Measurements from ENCODE around the gene MYOZ2. TPM values are rescaled to one million over a fixed set of nuclear protein-coding genes. Genes with fewer than 3 reads are reported as not detected.
A peak's percentile ranks its signal among the peaks of the same experiment; 100 is the strongest.

The MYOZ2 gene
- total RNA-seq (2014; rRNA removed; shearing (Covaris generic)), result not detected in 2 replicates
- not detected in 2 replicates for polyA plus RNA-seq (2014; cell fraction: nucleus; rRNA removed)

- DNase-seq (ENCODE audit: extremely low read depth, low read depth), result no peak
Observed at GRCh38 chr4:119135721-119136121, at the start of gene MYOZ2. TSS of gene MYOZ2 (plus strand) at chr4:119135832. CDS start at chr4:119136526, 694 bp downstream.

- DNase-seq (ENCODE audit: extremely low read depth, low read depth), result no peak
Observed at GRCh38 chr4:119087121-119087520, 48.5 kb upstream of the MYOZ2 start.

GRCh38 chr4:119087656-119088055 is 48.0 kb upstream of the MYOZ2 start:
- no peak for DNase-seq (ENCODE audit: extremely low read depth, low read depth)

- no peak for DNase-seq (ENCODE audit: extremely low read depth, low read depth)
Observed at GRCh38 chr4:119093042-119093827, 42.4 kb upstream of the MYOZ2 start.

GRCh38 chr4:119097282-119097900 is 38.2 kb upstream of the MYOZ2 start:
- DNase-seq (ENCODE audit: extremely low read depth, low read depth), result no peak

GRCh38 chr4:119098306-119098705 is 37.3 kb upstream of the MYOZ2 start:
- DNase-seq (ENCODE audit: extremely low read depth, low read depth), result no peak

GRCh38 chr4:119099227-119099810 is 36.3 kb upstream of the MYOZ2 start:
- no peak for DNase-seq (ENCODE audit: extremely low read depth, low read depth)

- DNase-seq (ENCODE audit: extremely low read depth, low read depth), result no peak
Observed at GRCh38 chr4:119100655-119101054, 35.0 kb upstream of the MYOZ2 start.

GRCh38 chr4:119103263-119103662 is 32.4 kb upstream of the MYOZ2 start:
- DNase-seq (ENCODE audit: extremely low read depth, low read depth), result peak; percentile 86

GRCh38 chr4:119104644-119105273 is 30.9 kb upstream of the MYOZ2 start:
- DNase-seq (ENCODE audit: extremely low read depth, low read depth), result no peak

GRCh38 chr4:119105605-119106004 is 30.0 kb upstream of the MYOZ2 start:
- no peak for DNase-seq (ENCODE audit: extremely low read depth, low read depth)

GRCh38 chr4:119106036-119107000 is 29.3 kb upstream of the MYOZ2 start:
- DNase-seq (ENCODE audit: extremely low read depth, low read depth), result no peak

GRCh38 chr4:119110121-119110520 is 25.5 kb upstream of the MYOZ2 start:
- no peak for DNase-seq (ENCODE audit: extremely low read depth, low read depth)

- DNase-seq (ENCODE audit: extremely low read depth, low read depth), result no peak
Observed at GRCh38 chr4:119111296-119111695, 24.3 kb upstream of the MYOZ2 start.

- peak; percentile 33 for DNase-seq (ENCODE audit: extremely low read depth, low read depth)
Observed at GRCh38 chr4:119113033-119113655, 22.5 kb upstream of the MYOZ2 start.

- no peak for DNase-seq (ENCODE audit: extremely low read depth, low read depth)
Observed at GRCh38 chr4:119116021-119116420, 19.6 kb upstream of the MYOZ2 start.

- DNase-seq (ENCODE audit: extremely low read depth, low read depth), result no peak
Observed at GRCh38 chr4:119116925-119117900, 18.4 kb upstream of the MYOZ2 start.

- DNase-seq (ENCODE audit: extremely low read depth, low read depth), result no peak
Observed at GRCh38 chr4:119118397-119118796, 17.2 kb upstream of the MYOZ2 start.

All from NCI-H460 (cell line).